HFFc6 (cell line): Measurements from ENCODE around the gene NRL. TPM values are rescaled to one million over a fixed set of nuclear protein-coding genes. Genes with fewer than 3 reads are reported as not detected.

ENCODE experiments used
- DNase-seq: peaks from one replicate; pipeline ENCODE4 v3.0.0-alpha.2; 2018
- H3K27ac Mint-ChIP-seq: 2 replicates; pipeline ENCODE4 v1.8.0; 2020; ENCODE audit warnings: mild to moderate bottlenecking, mixed read lengths
- H3K27me3 Mint-ChIP-seq: 2 replicates; pipeline ENCODE4 v1.8.0; 2021; ENCODE audit warnings: mild to moderate bottlenecking, moderate library complexity, mixed read lengths; ENCODE audit not compliant: insufficient read depth
- H3K36me3 Mint-ChIP-seq: 2 replicates; pipeline ENCODE4 v1.8.0; 2021; ENCODE audit warnings: low read depth, mixed read lengths
- H3K4me1 Mint-ChIP-seq: 2 replicates; pipeline ENCODE4 v1.8.0; 2020; ENCODE audit warnings: low read depth, mixed read lengths
- H3K4me3 Mint-ChIP-seq: 2 replicates; pipeline ENCODE4 v1.8.0; 2020; ENCODE audit warnings: mild to moderate bottlenecking, moderate library complexity, mixed read lengths
- H3K9me3 Mint-ChIP-seq: 2 replicates; pipeline ENCODE4 v1.8.0; 2020; ENCODE audit warnings: mild to moderate bottlenecking, mixed read lengths
- total RNA-seq, 6 experiments: library from RNA; stranded (reverse); fragmentation: NEBNext Ultra II Directional; extraction: Animal tissue kit (Norgen Biotek cat#: 25700); gene quantifications; 2 replicates in 1 of 6; 3 replicates in 5 of 6; pipeline ENCODE4 v1.2.3, GENCODE V29; 2021
- TF ChIP-seq, protein P1 (sequence below): fragments of 200-600 bp; sonication (generic); IDR thresholded peaks from 2 replicates; pipeline ENCODE4 v1.5.0; 2021; ENCODE audit warnings: antibody characterized with exemption, mild to moderate bottlenecking

Gene NRL
- total RNA-seq, 6 experiments from 2014 or later, result 0.26 to 0.85 (median 0.49) TPM

DNA sequence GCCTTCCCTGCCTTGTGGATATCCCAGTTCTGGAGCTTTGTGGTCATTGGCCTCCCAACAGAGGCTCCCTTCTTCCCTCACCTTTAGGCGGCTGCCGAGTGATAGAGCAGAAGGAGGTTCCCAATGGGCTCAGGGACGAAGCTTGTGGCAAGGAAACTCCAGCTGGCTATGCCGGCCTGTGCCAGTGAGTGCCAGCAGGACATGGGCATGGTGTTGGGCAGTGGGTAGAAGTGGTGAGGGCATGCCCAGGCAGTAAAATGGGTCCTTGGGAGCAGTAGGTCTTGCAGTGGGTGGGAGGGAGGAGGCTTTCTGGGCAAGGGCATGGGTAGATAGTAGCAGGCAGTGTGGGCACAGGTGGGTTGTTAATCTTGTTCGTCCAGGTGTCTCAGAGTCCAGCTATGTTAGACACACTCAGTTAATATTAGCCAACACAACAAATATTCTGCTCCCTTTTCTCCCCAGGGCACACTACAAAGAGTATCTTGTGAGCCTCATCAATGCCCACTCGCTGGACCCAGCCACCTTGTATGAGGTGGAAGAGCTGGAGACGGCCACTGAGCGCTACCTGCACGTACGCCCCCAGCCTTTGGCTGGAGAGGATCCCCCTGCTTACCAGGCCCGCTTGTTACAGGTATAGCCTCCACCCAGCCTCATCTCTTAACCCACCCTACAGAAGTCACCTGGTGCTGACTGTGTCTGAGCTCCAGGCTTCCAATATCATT, 45.2 kb upstream of the NRL start:
- Mint-ChIP-seq H3K27me3 (peaks cover 3% of the 10 kb centered on the region; the same call in 1 of the 2 replicates), H3K27ac (peak overlapping the region; percentile 36), H3K4me1 (peaks cover 26% of the 10 kb centered on the region), H3K9me3 (no peaks in the 10 kb centered on the region), H3K36me3 (peaks cover 30% of the 10 kb centered on the region), H3K4me3 (no peak overlapping the region)
- DNase-seq, result no peak
- TF ChIP-seq, protein P1, sequence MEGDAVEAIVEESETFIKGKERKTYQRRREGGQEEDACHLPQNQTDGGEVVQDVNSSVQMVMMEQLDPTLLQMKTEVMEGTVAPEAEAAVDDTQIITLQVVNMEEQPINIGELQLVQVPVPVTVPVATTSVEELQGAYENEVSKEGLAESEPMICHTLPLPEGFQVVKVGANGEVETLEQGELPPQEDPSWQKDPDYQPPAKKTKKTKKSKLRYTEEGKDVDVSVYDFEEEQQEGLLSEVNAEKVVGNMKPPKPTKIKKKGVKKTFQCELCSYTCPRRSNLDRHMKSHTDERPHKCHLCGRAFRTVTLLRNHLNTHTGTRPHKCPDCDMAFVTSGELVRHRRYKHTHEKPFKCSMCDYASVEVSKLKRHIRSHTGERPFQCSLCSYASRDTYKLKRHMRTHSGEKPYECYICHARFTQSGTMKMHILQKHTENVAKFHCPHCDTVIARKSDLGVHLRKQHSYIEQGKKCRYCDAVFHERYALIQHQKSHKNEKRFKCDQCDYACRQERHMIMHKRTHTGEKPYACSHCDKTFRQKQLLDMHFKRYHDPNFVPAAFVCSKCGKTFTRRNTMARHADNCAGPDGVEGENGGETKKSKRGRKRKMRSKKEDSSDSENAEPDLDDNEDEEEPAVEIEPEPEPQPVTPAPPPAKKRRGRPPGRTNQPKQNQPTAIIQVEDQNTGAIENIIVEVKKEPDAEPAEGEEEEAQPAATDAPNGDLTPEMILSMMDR, result no peak

DNA sequence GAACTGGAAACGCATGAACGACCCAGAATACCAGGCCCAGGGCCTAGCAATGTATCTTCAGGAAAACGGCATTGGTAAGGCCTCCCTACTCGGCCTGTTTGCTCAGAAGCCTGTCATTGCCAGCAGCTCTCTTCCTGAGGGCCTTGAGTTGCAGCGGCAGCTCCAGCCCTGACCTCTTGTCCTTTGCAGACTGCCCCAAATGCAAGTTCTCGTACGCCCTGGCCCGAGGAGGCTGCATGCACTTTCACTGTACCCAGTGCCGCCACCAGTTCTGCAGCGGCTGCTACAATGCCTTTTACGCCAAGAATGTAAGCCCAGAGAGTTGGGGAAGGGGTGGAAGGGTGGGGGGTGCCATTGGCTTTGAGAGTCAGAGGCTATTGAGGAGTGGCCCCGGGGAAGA, 42.6 kb upstream of the NRL start:
- TF ChIP-seq, protein P1, result no peak
- Mint-ChIP-seq H3K9me3 (no peaks in the 10 kb centered on the region), H3K4me3 (no peak overlapping the region), H3K27ac (no peak overlapping the region), H3K4me1 (peaks cover 18% of the 10 kb centered on the region), H3K27me3 (peaks cover 3% of the 10 kb centered on the region; the same call in 1 of the 2 replicates), H3K36me3 (peaks cover 34% of the 10 kb centered on the region)
- DNase-seq, result no peak

DNA sequence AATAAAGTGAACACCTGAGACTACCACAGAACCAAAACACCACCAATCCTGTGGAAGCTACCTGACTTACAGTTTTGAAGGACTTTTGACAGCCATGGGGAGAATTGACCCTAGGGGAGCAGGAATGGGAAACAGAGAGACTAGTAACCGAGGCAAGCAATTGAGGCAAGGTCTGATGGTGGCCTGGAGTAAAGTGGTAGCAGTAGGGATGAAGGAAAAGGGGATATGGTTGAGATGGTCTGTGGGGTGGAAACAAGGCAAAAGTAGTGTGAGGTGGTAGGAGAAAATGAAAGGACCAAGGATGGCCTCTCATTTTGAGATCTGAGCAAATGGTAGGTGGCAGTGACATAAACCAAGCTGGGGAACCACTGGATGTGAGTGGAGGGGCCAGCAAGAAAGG, 42.1 kb upstream of the NRL start:
- TF ChIP-seq, protein P1, result no peak
- no peaks in the 10 kb centered on the region for H3K9me3 Mint-ChIP-seq
- H3K4me1 Mint-ChIP-seq, result peaks cover 13% of the 10 kb centered on the region
- H3K36me3 Mint-ChIP-seq, result peaks cover 29% of the 10 kb centered on the region
- DNase-seq, result no peak
- H3K27ac Mint-ChIP-seq, result no peak overlapping the region
- no peak overlapping the region for H3K4me3 Mint-ChIP-seq
- H3K27me3 Mint-ChIP-seq, result peaks cover 3% of the 10 kb centered on the region; the same call in 1 of the 2 replicates

DNA sequence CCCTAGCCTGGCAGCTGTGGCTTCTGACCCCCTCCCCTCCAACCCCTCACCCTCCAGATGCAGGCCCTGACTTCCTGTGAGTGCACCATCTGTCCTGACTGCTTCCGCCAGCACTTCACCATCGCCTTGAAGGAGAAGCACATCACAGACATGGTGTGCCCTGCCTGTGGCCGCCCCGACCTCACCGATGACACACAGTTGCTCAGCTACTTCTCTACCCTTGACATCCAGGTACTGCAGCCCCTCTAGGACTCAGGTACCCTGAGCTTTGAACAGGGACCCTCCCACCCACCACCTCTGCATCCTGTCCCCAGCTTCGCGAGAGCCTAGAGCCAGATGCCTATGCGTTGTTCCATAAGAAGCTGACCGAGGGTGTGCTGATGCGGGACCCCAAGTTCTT, 40.4 kb upstream of the NRL start:
- TF ChIP-seq, protein P1, result no peak
- no peak overlapping the region for H3K27ac Mint-ChIP-seq
- H3K9me3 Mint-ChIP-seq, result no peaks in the 10 kb centered on the region
- peaks cover 28% of the 10 kb centered on the region for H3K36me3 Mint-ChIP-seq
- no peak for DNase-seq
- H3K4me3 Mint-ChIP-seq, result no peak overlapping the region
- no peaks in the 10 kb centered on the region for H3K4me1 Mint-ChIP-seq
- H3K27me3 Mint-ChIP-seq, result peaks cover 3% of the 10 kb centered on the region; the same call in 1 of the 2 replicates

DNA sequence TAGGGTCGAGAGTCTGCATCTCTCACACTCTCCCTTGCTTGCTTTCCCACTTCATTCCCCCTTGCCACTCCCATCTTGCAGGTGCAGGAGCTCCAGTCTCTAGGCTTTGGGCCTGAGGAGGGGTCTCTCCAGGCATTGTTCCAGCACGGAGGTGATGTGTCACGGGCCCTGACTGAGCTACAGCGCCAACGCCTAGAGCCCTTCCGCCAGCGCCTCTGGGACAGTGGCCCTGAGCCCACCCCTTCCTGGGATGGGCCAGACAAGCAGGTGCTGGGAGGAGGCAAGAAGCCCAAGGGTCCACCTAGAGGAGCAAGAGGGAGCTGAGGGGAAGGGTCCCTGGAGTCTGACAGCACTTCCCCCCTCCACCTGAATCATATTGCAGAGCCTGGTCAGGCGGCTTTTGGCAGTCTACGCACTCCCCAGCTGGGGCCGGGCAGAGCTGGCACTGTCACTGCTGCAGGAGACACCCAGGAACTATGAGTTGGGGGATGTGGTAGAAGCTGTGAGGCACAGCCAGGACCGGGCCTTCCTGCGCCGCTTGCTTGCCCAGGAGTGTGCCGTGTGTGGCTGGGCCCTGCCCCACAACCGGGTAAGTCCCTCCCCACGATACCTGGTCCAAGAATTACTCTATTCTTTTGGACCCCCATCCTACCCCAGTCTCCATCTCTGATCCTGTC, 36.8 kb upstream of the NRL start:
- peaks cover 14% of the 10 kb centered on the region for H3K36me3 Mint-ChIP-seq
- no peaks in the 10 kb centered on the region for H3K9me3 Mint-ChIP-seq
- H3K4me3 Mint-ChIP-seq, result no peak overlapping the region
- TF ChIP-seq, protein P1, result no peak
- peaks cover 3% of the 10 kb centered on the region for H3K27me3 Mint-ChIP-seq
- no peak overlapping the region for H3K27ac Mint-ChIP-seq
- peaks cover 12% of the 10 kb centered on the region for H3K4me1 Mint-ChIP-seq
- no peak for DNase-seq
